HFF-Myc (cell line): ENCODE results near the gene RIMKLA.

Experiments used
- DNase-seq: peaks from one replicate; pipeline ENCODE4 v3.0.0-alpha.2; 2011; ENCODE audit warnings: low read depth; ENCODE audit errors: extremely low read depth
- H3K4me3 ChIP-seq: replicated peaks from 2 replicates; pipeline ENCODE4 v1.5.1; 2011; ENCODE audit warnings: low read depth, mild to moderate bottlenecking, control low read depth, low read length
- TF ChIP-seq, protein P1 (sequence below): IDR thresholded peaks from 2 replicates; pipeline ENCODE4 v1.5.1; 2012; ENCODE audit warnings: mild to moderate bottlenecking, low read depth, low read length, control low read depth; ENCODE audit errors: missing control alignments

Gene RIMKLA

DNA sequence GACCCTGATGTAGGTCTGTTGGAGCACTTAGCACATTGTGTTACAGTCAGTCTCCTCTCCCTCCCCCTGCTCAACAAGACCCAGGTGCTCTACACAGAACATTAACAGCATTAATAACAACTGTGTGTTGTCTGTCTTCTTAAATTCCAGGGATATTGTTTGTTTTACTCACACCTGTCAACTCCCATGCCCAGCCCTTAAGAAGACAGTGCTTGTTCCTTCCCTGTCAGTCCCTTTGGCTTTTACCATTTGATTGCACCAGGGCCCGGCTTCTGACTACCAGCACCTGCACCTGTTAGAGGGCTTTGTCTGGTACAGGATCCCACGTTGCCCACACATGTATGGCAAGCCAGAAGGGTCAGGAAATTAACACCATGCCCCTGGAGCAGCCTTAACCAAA lies 11.7 kb downstream of the RIMKLA start:
- no peak overlapping the region for H3K4me3 ChIP-seq
- no peak for DNase-seq
- TF ChIP-seq, protein P1, sequence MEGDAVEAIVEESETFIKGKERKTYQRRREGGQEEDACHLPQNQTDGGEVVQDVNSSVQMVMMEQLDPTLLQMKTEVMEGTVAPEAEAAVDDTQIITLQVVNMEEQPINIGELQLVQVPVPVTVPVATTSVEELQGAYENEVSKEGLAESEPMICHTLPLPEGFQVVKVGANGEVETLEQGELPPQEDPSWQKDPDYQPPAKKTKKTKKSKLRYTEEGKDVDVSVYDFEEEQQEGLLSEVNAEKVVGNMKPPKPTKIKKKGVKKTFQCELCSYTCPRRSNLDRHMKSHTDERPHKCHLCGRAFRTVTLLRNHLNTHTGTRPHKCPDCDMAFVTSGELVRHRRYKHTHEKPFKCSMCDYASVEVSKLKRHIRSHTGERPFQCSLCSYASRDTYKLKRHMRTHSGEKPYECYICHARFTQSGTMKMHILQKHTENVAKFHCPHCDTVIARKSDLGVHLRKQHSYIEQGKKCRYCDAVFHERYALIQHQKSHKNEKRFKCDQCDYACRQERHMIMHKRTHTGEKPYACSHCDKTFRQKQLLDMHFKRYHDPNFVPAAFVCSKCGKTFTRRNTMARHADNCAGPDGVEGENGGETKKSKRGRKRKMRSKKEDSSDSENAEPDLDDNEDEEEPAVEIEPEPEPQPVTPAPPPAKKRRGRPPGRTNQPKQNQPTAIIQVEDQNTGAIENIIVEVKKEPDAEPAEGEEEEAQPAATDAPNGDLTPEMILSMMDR, result no peak

- DNase-seq, result no peak
- H3K4me3 ChIP-seq, result no peak overlapping the region
- TF ChIP-seq, protein P1, result no peak
Observed at GRCh38 chr1:42392967-42393848, 12.6 kb downstream of the RIMKLA start.

DNA sequence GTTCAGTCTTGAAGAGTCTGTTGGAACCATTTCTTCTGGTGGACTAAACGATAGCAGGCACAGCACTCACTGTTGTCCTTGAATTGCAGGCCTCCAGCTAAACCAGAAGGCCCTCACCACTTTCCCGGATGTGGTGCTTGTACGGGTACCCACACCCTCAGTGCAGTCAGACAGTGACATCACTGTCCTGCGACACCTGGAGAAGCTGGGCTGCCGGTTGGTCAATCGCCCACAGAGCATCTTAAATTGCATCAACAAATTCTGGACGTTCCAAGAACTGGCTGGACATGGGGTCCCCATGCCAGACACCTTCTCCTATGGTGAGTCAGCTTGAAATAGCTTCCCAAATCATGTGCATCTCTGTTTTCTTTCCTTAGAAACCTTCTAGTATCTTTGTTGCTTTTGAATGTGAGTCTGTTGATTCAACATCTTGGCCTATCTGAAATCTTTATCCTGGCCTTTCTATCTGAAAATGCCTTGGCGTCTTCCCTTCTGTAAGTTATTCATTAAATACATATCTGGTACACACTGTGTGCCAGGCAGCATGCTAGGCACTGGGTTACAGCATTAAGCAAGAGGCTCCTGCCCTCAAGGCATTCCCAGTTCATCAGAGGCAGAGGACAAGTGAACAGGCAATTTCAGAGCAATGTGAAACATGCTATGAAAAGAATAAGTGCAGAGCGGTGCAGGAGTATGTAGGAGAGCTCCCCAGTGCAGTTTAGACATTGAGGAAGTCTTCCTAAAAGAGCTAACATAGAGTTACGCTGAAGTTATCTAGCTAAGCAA lies 18.9 kb downstream of the RIMKLA start:
- TF ChIP-seq, protein P1, result no peak
- DNase-seq, result no peak
- H3K4me3 ChIP-seq, result no peak overlapping the region

DNA sequence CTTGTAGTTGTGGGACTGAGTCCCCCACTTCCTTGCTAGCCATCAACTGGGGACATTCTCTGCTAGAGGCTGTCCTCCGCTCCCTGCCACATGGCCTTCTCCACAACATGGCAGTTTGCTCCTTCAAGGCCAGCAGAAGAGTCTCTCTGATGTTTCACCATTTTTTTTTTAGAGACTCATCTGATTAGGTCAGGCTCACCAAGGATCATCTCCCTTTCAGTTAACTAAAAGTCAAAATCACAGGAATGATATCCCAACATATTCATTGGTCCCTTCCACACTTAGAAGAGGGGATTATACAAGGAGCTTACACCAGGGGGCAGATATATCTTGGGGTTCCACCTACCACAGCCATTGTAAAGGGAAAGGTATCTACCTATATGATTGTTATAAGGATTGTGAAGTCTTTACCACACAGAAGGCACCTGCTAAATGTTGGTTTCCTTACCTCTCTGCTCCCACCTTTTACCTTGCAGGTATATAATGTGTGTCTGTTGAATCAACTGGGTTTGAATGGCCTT lies 23.3 kb downstream of the RIMKLA start:
- no peak for DNase-seq
- TF ChIP-seq, protein P1, result no peak
- no peak overlapping the region for H3K4me3 ChIP-seq

DNA sequence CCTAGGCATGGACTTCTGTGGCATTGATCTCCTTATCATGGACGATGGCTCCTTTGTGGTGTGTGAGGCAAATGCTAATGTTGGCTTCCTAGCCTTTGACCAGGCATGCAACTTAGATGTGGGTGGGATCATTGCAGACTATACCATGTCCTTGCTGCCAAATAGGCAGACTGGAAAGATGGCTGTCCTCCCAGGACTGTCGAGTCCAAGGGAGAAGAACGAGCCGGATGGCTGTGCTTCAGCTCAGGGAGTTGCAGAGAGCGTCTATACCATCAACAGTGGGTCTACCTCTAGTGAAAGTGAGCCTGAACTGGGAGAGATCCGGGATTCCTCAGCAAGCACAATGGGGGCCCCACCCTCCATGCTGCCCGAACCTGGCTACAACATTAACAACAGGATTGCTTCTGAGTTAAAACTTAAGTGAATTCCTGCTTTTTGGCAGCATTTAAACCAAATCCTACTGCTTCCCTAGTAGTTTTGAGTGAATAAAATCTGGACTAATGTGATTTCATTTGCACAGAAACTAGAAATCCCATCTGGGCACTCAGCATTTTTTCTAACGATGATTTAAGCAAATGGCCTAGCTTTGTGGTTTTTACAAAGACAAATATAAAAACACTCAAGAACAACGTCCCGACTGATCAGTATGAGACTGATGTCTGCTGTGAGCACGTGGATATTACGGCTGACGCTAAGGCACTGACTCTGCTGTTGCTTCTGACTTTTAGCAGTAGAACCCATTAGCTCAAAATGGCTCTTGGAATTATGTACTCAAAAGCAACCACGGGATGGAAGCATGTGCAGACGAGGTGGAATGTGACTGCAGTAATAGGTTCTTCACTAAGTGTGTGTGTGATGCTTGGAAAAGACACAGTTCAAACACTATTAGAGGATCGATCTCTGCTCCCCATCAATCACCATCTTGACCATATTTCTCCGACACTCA lies 34.2 kb downstream of the RIMKLA start:
- DNase-seq, result no peak
- no peak overlapping the region for H3K4me3 ChIP-seq
- TF ChIP-seq, protein P1, result no peak

DNA sequence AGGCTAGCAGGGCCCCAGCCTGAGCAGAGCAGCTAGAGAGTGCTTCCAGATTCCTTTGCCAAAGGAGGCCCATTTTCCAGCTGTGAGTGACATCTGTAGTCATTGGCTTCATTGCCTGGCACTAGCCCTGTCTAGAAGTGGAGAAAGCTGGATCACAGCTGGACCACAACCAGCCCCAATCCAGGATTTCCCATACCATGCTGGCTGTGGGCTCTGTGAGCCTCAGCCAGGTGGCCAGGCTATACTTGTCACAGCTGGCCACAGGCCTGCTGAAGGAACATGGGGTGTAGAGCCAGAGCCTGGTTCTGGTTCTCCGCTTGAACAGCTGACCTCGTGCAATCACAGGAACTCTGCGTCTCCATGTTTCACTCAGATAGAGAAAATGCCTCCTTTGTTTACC lies 36.6 kb downstream of the RIMKLA start:
- TF ChIP-seq, protein P1, result no peak
- no peak overlapping the region for H3K4me3 ChIP-seq
- no peak for DNase-seq
